GM12892 (cell line): Measurements from ENCODE around the gene NAAA.

Source experiments
- POLR2A ChIP-seq: IDR thresholded peaks from 2 replicates; pipeline ENCODE4 v1.6.1; 2011; ENCODE audit warnings: low read depth, low read length, control low read depth
- POLR2AphosphoS5 ChIP-seq: IDR thresholded peaks from 2 replicates; pipeline ENCODE4 v1.6.1; 2011; ENCODE audit warnings: low read depth, low read length, control low read depth
- TAF1 ChIP-seq: IDR thresholded peaks from 2 replicates; pipeline ENCODE4 v1.6.1; 2011; ENCODE audit warnings: low read depth, mild to moderate bottlenecking, control low read depth, low read length, borderline replicate concordance

- TF ChIP-seq POLR2A (no peak), POLR2AphosphoS5 (no peak), TAF1 (no peak)
Measured at GRCh38 chr4:75920327-75920726, 20.5 kb downstream of the NAAA start.
